Glutamatergic neuron (in vitro differentiated cells): Measurements from ENCODE around the gene HMOX2. TPM values are rescaled to one million over a fixed set of nuclear protein-coding genes. Genes with fewer than 3 reads are reported as not detected.

ENCODE experiments used
- DNase-seq: peaks from one replicate; pipeline ENCODE4 v3.0.0; 2022
- H3K27ac Mint-ChIP-seq: one replicate; pipeline ENCODE4 v1.8.0; 2020; ENCODE audit warnings: mild to moderate bottlenecking, mixed read lengths, inconsistent platforms; ENCODE audit not compliant: unreplicated experiment
- H3K27me3 Mint-ChIP-seq: one replicate; pipeline ENCODE4 v1.8.0; 2020; ENCODE audit warnings: mild to moderate bottlenecking, moderate library complexity, mixed read lengths, inconsistent platforms; ENCODE audit not compliant: unreplicated experiment
- H3K36me3 Mint-ChIP-seq: one replicate; pipeline ENCODE4 v1.8.0; 2020; ENCODE audit warnings: mild to moderate bottlenecking, mixed read lengths, inconsistent platforms; ENCODE audit not compliant: unreplicated experiment
- H3K4me1 Mint-ChIP-seq: one replicate; pipeline ENCODE4 v1.8.0; 2020; ENCODE audit warnings: mild to moderate bottlenecking, low read depth, mixed read lengths, inconsistent platforms; ENCODE audit not compliant: unreplicated experiment
- H3K4me3 Mint-ChIP-seq: one replicate; pipeline ENCODE4 v1.8.0; 2020; ENCODE audit warnings: mild to moderate bottlenecking, mixed read lengths, inconsistent platforms; ENCODE audit not compliant: unreplicated experiment
- H3K9me3 Mint-ChIP-seq: one replicate; pipeline ENCODE4 v1.8.0; 2020; ENCODE audit warnings: mild to moderate bottlenecking, moderate library complexity, mixed read lengths, inconsistent platforms; ENCODE audit not compliant: unreplicated experiment
- total RNA-seq: library from RNA; stranded (reverse); fragmentation: NEBNext Ultra II Directional; extraction: Animal tissue kit (Norgen Biotek cat#: 25700); gene quantifications from one replicate; pipeline ENCODE4 v1.2.1, GENCODE V29; 2021; ENCODE audit not compliant: unreplicated experiment
- TF ChIP-seq, protein P1 (sequence below): fragments of 200-600 bp; sonication (generic); IDR thresholded peaks from one replicate; pipeline ENCODE4 v1.5.0; 2021; ENCODE audit not compliant: partially characterized antibody, unreplicated experiment

HMOX2 gene
- total RNA-seq, 1 donor from 2014 or later, result 76.0 TPM

DNA sequence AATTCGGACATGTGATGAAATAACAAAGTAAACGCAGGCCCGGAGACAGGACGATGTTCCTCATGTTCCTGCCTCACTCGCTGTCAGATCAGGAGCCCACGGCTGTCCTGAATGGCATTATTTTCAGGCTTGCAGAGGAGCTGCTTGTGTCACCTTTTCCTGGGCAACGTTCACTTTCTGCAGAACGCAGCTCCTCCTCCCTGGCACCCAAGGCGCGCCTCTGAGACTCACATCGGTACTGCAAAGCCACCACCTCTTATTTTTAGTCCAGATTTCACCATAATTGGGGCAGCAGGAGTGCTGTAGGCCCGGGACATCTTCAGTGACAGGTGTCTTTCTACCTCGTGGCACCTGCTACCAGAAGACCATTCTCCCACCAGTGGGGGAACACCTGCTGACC is 71.9 kb downstream of the HMOX2 start:
- Mint-ChIP-seq H3K27ac (no peak overlapping the region), H3K27me3 (peaks cover 6% of the 10 kb centered on the region), H3K4me1 (no peaks in the 10 kb centered on the region), H3K4me3 (no peak overlapping the region), H3K9me3 (peaks cover 2% of the 10 kb centered on the region), H3K36me3 (no peaks in the 10 kb centered on the region)
- no peak for DNase-seq
- TF ChIP-seq, protein P1, sequence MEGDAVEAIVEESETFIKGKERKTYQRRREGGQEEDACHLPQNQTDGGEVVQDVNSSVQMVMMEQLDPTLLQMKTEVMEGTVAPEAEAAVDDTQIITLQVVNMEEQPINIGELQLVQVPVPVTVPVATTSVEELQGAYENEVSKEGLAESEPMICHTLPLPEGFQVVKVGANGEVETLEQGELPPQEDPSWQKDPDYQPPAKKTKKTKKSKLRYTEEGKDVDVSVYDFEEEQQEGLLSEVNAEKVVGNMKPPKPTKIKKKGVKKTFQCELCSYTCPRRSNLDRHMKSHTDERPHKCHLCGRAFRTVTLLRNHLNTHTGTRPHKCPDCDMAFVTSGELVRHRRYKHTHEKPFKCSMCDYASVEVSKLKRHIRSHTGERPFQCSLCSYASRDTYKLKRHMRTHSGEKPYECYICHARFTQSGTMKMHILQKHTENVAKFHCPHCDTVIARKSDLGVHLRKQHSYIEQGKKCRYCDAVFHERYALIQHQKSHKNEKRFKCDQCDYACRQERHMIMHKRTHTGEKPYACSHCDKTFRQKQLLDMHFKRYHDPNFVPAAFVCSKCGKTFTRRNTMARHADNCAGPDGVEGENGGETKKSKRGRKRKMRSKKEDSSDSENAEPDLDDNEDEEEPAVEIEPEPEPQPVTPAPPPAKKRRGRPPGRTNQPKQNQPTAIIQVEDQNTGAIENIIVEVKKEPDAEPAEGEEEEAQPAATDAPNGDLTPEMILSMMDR, result no peak

DNA sequence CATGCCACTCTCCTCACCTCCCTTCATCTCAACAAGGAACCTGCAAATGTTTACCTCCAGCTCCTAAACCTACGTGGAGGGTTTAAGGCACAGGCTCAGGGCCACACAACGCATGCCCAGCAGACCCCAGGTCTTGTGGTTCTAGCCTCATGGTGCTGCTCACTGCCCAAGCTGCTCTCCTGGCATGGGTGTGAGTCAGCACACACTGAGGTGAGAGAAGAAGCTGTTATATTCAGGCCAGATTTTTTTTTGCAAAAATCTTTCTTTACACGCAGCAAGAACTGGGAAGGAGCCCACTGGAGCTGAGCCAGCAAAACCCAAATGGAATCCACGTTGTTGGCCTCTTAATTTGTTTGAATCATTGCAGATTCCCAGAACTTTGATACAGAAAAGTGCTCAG is 74.4 kb downstream of the HMOX2 start:
- TF ChIP-seq, protein P1, result no peak
- Mint-ChIP-seq H3K27me3 (peaks cover 3% of the 10 kb centered on the region), H3K4me3 (no peak overlapping the region), H3K4me1 (no peaks in the 10 kb centered on the region), H3K27ac (no peak overlapping the region), H3K9me3 (peaks cover 2% of the 10 kb centered on the region), H3K36me3 (no peaks in the 10 kb centered on the region)
- DNase-seq, result no peak

DNA sequence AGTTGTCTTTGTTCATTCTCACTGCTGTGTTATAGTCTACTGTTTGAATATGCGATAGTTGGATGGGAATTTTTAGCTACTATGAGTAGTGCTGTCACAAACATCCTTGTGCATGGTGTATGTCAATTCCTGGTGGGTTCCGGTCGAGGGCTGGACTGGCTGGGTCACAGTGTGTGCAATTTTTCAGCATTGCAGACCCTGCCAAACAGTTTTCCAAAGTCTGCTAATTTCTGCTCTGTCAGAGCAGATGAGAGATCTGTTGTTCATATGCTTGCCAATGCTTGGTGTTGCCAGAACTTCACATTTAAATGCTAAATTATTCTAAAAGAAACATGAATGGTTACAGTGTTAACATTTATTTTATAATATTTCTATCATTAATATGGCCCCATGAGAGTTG is 76.3 kb downstream of the HMOX2 start:
- peaks cover 8% of the 10 kb centered on the region for H3K27me3 Mint-ChIP-seq
- H3K9me3 Mint-ChIP-seq, result peaks cover 2% of the 10 kb centered on the region
- H3K36me3 Mint-ChIP-seq, result no peaks in the 10 kb centered on the region
- H3K27ac Mint-ChIP-seq, result no peak overlapping the region
- H3K4me1 Mint-ChIP-seq, result no peaks in the 10 kb centered on the region
- TF ChIP-seq, protein P1, result no peak
- no peak overlapping the region for H3K4me3 Mint-ChIP-seq
- DNase-seq, result no peak

DNA sequence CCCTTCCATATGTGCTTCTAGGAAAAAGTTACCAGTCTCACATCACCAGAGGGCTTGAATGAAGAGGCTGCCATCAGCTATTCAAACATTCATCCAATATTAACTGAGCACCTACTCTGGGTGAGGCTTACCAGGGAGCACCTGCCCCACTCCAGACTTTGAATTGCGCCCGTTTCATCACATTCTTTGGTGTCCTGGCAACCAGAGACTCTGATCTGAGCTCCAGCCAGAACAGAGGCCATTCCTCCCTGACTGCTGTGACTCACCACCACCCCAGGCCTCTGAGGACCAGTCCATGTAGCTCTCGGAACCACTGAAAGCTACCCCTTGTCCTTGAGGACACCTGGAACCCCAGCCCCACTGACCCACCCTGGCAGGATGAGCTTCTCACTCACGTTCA is 79.9 kb downstream of the HMOX2 start, which contains the start of gene C16orf96:
TSS of gene C16orf96 (plus strand) at position 229 of the 400 bp plus-strand sequence. CDS start at position 379, 150 bp downstream.
- Mint-ChIP-seq H3K27me3 (peaks cover 8% of the 10 kb centered on the region), H3K27ac (no peak within 1 kb of the TSS), H3K9me3 (peaks cover 4% of the 10 kb centered on the region), H3K4me3 (no peak within 1 kb of the TSS), H3K36me3 (no peaks in the 10 kb centered on the region), H3K4me1 (no peaks in the 10 kb centered on the region)
- TF ChIP-seq, protein P1, result no peak
- no peak for DNase-seq

DNA sequence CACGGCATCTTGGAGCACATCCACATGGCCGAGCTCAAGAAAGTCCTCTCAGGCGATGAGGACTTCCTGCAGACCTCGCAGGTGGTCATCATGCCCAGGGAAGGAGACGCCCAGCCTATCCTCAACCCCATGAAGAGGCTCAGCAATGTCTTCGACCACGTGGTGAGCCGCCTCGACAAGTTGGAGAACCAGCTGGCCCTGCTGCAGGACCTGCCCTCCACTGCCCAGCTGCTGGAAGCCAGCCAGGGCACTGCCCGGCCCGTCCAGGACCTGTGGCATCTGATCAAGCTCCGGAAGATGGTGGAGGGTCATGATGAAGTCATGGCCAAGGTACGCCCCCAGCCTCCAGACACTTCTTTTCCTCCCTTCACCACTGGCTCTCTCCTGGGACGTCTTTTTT is 80.4 kb downstream of the HMOX2 start:
- peaks cover 4% of the 10 kb centered on the region for H3K9me3 Mint-ChIP-seq
- H3K4me1 Mint-ChIP-seq, result no peaks in the 10 kb centered on the region
- TF ChIP-seq, protein P1, result no peak
- H3K27me3 Mint-ChIP-seq, result peaks cover 8% of the 10 kb centered on the region
- H3K4me3 Mint-ChIP-seq, result no peak overlapping the region
- no peaks in the 10 kb centered on the region for H3K36me3 Mint-ChIP-seq
- no peak for DNase-seq
- H3K27ac Mint-ChIP-seq, result no peak overlapping the region
